ENCODE results near the gene ENPP3. TPM values are rescaled to one million over a fixed set of nuclear protein-coding genes. Genes with fewer than 3 reads are reported as not detected.

Gene ENPP3
- total RNA-seq, 2 donors from 2014 or later = 2.2 to 25.0 TPM

- Histone ChIP-seq H3K27ac (no peak overlapping the region), H3K4me1 (replicated peaks) (no peaks in the 10 kb centered on the region), H3K27me3 (replicated peaks; ENCODE audit: insufficient read depth) (no peaks in the 10 kb centered on the region), H3K9me3 (no peaks in the 10 kb centered on the region), H3K36me3 (no peaks in the 10 kb centered on the region), H3K4me3 (no peak overlapping the region)
- DNase-seq (ENCODE audit: low spot score) = no peak
- TF ChIP-seq POLR2A (IDR thresholded peaks at IDR 0.05) (no peak), POLR2AphosphoS5 (IDR thresholded peaks at IDR 0.05) (no peak), CTCF (IDR thresholded peaks at IDR 0.05) (no peak)
- intact Hi-C loops (cut with DNase I) = loop anchor here (10.0 kb wide), 1 partner anchor 128 kb away; no protein-coding TSS in a partner anchor
These were observed 150.0 kb downstream of the ENPP3 start for GRCh38 chr6:131787079-131787478.

GRCh38 chr6:131787766-131788712, 150.9 kb downstream of the ENPP3 start:
- Histone ChIP-seq H3K4me3 (no peak overlapping the region), H3K4me1 (replicated peaks) (no peaks in the 10 kb centered on the region), H3K27me3 (replicated peaks; ENCODE audit: insufficient read depth) (no peaks in the 10 kb centered on the region), H3K27ac (no peak overlapping the region), H3K36me3 (no peaks in the 10 kb centered on the region), H3K9me3 (no peaks in the 10 kb centered on the region)
- no peak for TF ChIP-seq POLR2AphosphoS5 (IDR thresholded peaks at IDR 0.05)
- TF ChIP-seq CTCF (IDR thresholded peaks at IDR 0.05) = no peak
- no peak for TF ChIP-seq POLR2A (IDR thresholded peaks at IDR 0.05)
- DNase-seq (ENCODE audit: low spot score) = no peak
- intact Hi-C loops (cut with DNase I) = loop anchor here (10.0 kb wide), 1 partner anchor 127 kb away; no protein-coding TSS in a partner anchor
- WGBS = 53% methylated on average over 8 of the region's 8 CpGs

- Histone ChIP-seq H3K9me3 (no peaks in the 10 kb centered on the region), H3K27me3 (replicated peaks; ENCODE audit: insufficient read depth) (no peaks in the 10 kb centered on the region), H3K4me3 (no peak overlapping the region), H3K27ac (no peak overlapping the region), H3K36me3 (no peaks in the 10 kb centered on the region), H3K4me1 (replicated peaks) (no peaks in the 10 kb centered on the region)
- TF ChIP-seq CTCF (IDR thresholded peaks at IDR 0.05) (no peak), POLR2AphosphoS5 (IDR thresholded peaks at IDR 0.05) (no peak), POLR2A (IDR thresholded peaks at IDR 0.05) (no peak)
- intact Hi-C loops (cut with DNase I) = loop anchor here (10.0 kb wide), 1 partner anchor 126 kb away; no protein-coding TSS in a partner anchor
- DNase-seq (ENCODE audit: low spot score) = no peak
- WGBS = 8% methylated on average over 1 of the region's 1 CpG
These were observed 152.1 kb downstream of the ENPP3 start for GRCh38 chr6:131789219-131789618.

GRCh38 chr6:131791476-131791875, 154.4 kb downstream of the ENPP3 start:
- no peaks in the 10 kb centered on the region for H3K4me1 ChIP-seq (replicated peaks)
- no peak overlapping the region for H3K27ac ChIP-seq
- H3K27me3 ChIP-seq (replicated peaks; ENCODE audit: insufficient read depth) = no peaks in the 10 kb centered on the region
- no peaks in the 10 kb centered on the region for H3K36me3 ChIP-seq
- WGBS = 71% methylated on average over 5 of the region's 5 CpGs
- no peak for DNase-seq (ENCODE audit: low spot score)
- no peaks in the 10 kb centered on the region for H3K9me3 ChIP-seq
- intact Hi-C loops (cut with DNase I) = no loop called here
- TF ChIP-seq POLR2A (IDR thresholded peaks at IDR 0.05) = no peak
- no peak overlapping the region for H3K4me3 ChIP-seq

- Histone ChIP-seq H3K27me3 (replicated peaks; ENCODE audit: insufficient read depth) (no peaks in the 10 kb centered on the region), H3K4me3 (no peak overlapping the region), H3K9me3 (no peaks in the 10 kb centered on the region), H3K4me1 (replicated peaks) (no peaks in the 10 kb centered on the region), H3K27ac (no peak overlapping the region), H3K36me3 (no peaks in the 10 kb centered on the region)
- intact Hi-C loops (cut with DNase I) = no loop called here
- no peak for DNase-seq (ENCODE audit: low spot score)
- WGBS = 89% methylated on average over 6 of the region's 6 CpGs
- TF ChIP-seq POLR2AphosphoS5 (IDR thresholded peaks at IDR 0.05) = no peak
- TF ChIP-seq POLR2A (IDR thresholded peaks at IDR 0.05) = no peak
- no peak for TF ChIP-seq CTCF (IDR thresholded peaks at IDR 0.05)
These were observed 155.0 kb downstream of the ENPP3 start for GRCh38 chr6:131792091-131792496.
